ENCODE measurements around the gene PRDM16.

Gene PRDM16

GRCh38 chr1:3432306-3432705 is 363.3 kb downstream of the PRDM16 start:
- no peak for TF ChIP-seq GLIS3 (CRISPR knock-in tag; IDR thresholded peaks at IDR 0.05)
- TF ChIP-seq, protein P1, sequence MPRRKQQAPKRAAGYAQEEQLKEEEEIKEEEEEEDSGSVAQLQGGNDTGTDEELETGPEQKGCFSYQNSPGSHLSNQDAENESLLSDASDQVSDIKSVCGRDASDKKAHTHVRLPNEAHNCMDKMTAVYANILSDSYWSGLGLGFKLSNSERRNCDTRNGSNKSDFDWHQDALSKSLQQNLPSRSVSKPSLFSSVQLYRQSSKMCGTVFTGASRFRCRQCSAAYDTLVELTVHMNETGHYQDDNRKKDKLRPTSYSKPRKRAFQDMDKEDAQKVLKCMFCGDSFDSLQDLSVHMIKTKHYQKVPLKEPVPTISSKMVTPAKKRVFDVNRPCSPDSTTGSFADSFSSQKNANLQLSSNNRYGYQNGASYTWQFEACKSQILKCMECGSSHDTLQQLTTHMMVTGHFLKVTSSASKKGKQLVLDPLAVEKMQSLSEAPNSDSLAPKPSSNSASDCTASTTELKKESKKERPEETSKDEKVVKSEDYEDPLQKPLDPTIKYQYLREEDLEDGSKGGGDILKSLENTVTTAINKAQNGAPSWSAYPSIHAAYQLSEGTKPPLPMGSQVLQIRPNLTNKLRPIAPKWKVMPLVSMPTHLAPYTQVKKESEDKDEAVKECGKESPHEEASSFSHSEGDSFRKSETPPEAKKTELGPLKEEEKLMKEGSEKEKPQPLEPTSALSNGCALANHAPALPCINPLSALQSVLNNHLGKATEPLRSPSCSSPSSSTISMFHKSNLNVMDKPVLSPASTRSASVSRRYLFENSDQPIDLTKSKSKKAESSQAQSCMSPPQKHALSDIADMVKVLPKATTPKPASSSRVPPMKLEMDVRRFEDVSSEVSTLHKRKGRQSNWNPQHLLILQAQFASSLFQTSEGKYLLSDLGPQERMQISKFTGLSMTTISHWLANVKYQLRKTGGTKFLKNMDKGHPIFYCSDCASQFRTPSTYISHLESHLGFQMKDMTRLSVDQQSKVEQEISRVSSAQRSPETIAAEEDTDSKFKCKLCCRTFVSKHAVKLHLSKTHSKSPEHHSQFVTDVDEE (CRISPR knock-in tag; IDR thresholded peaks at IDR 0.05), result no peak
- TF ChIP-seq, protein P2, sequence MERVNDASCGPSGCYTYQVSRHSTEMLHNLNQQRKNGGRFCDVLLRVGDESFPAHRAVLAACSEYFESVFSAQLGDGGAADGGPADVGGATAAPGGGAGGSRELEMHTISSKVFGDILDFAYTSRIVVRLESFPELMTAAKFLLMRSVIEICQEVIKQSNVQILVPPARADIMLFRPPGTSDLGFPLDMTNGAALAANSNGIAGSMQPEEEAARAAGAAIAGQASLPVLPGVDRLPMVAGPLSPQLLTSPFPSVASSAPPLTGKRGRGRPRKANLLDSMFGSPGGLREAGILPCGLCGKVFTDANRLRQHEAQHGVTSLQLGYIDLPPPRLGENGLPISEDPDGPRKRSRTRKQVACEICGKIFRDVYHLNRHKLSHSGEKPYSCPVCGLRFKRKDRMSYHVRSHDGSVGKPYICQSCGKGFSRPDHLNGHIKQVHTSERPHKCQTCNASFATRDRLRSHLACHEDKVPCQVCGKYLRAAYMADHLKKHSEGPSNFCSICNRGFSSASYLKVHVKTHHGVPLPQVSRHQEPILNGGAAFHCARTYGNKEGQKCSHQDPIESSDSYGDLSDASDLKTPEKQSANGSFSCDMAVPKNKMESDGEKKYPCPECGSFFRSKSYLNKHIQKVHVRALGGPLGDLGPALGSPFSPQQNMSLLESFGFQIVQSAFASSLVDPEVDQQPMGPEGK (CRISPR knock-in tag; IDR thresholded peaks at IDR 0.05; ENCODE audit: borderline replicate concordance), result no peak
- TF ChIP-seq ZFP3 (CRISPR knock-in tag; IDR thresholded peaks at IDR 0.05), result no peak
- TF ChIP-seq TOX (CRISPR knock-in tag; IDR thresholded peaks at IDR 0.05; ENCODE audit: borderline replicate concordance), result no peak
- no peak for TF ChIP-seq ZNF70 (CRISPR knock-in tag; IDR thresholded peaks at IDR 0.05)
- TF ChIP-seq BACH2 (CRISPR knock-in tag; IDR thresholded peaks at IDR 0.05; ENCODE audit: borderline replicate concordance), result no peak
- no peak for TF ChIP-seq TCF4 (CRISPR knock-in tag; IDR thresholded peaks at IDR 0.05; ENCODE audit: borderline replicate concordance)
- TF ChIP-seq CSDC2 (CRISPR knock-in tag; IDR thresholded peaks at IDR 0.05), result no peak
- no peak for TF ChIP-seq ESRRG (CRISPR knock-in tag; IDR thresholded peaks at IDR 0.05)
- TF ChIP-seq, protein P3, sequence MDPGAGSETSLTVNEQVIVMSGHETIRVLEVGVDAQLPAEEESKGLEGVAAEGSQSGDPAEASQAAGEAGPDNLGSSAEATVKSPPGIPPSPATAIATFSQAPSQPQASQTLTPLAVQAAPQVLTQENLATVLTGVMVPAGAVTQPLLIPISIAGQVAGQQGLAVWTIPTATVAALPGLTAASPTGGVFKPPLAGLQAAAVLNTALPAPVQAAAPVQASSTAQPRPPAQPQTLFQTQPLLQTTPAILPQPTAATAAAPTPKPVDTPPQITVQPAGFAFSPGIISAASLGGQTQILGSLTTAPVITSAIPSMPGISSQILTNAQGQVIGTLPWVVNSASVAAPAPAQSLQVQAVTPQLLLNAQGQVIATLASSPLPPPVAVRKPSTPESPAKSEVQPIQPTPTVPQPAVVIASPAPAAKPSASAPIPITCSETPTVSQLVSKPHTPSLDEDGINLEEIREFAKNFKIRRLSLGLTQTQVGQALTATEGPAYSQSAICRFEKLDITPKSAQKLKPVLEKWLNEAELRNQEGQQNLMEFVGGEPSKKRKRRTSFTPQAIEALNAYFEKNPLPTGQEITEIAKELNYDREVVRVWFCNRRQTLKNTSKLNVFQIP (CRISPR knock-in tag; IDR thresholded peaks at IDR 0.05; ENCODE audit: borderline replicate concordance, low read depth), result no peak
- TF ChIP-seq ZNF565 (CRISPR knock-in tag; conservative IDR thresholded peaks at IDR 0.05; ENCODE audit: low read depth), result no peak
- TF ChIP-seq SNAI2 (CRISPR knock-in tag; IDR thresholded peaks at IDR 0.05), result no peak
- TF ChIP-seq ZNF8 (CRISPR knock-in tag; IDR thresholded peaks at IDR 0.05), result no peak
- no peak for TF ChIP-seq ARNTL (CRISPR knock-in tag; IDR thresholded peaks at IDR 0.05; ENCODE audit: borderline replicate concordance, low read depth)
- TF ChIP-seq ZC3H10 (CRISPR knock-in tag; IDR thresholded peaks at IDR 0.05), result no peak
- TF ChIP-seq, protein P4, sequence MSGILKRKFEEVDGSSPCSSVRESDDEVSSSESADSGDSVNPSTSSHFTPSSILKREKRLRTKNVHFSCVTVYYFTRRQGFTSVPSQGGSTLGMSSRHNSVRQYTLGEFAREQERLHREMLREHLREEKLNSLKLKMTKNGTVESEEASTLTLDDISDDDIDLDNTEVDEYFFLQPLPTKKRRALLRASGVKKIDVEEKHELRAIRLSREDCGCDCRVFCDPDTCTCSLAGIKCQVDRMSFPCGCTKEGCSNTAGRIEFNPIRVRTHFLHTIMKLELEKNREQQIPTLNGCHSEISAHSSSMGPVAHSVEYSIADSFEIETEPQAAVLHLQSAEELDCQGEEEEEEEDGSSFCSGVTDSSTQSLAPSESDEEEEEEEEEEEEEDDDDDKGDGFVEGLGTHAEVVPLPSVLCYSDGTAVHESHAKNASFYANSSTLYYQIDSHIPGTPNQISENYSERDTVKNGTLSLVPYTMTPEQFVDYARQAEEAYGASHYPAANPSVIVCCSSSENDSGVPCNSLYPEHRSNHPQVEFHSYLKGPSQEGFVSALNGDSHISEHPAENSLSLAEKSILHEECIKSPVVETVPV (CRISPR knock-in tag; IDR thresholded peaks at IDR 0.05), result no peak
- ATAC-seq, result no peak; the same call in 2 of the 3 replicates

- ATAC-seq, result no peak
- TF ChIP-seq CSDC2 (CRISPR knock-in tag; IDR thresholded peaks at IDR 0.05) (no peak), ISL1 (CRISPR knock-in tag; IDR thresholded peaks at IDR 0.05) (no peak), ZNF565 (CRISPR knock-in tag; conservative IDR thresholded peaks at IDR 0.05; ENCODE audit: low read depth) (no peak), ZNF70 (CRISPR knock-in tag; IDR thresholded peaks at IDR 0.05) (no peak), ZFP30 (CRISPR knock-in tag; IDR thresholded peaks at IDR 0.05) (no peak), BACH2 (CRISPR knock-in tag; IDR thresholded peaks at IDR 0.05; ENCODE audit: borderline replicate concordance) (no peak), PPARA (CRISPR knock-in tag; IDR thresholded peaks at IDR 0.05; ENCODE audit: borderline replicate concordance) (no peak), ZFP3 (CRISPR knock-in tag; IDR thresholded peaks at IDR 0.05) (no peak), OSR1 (CRISPR knock-in tag; IDR thresholded peaks at IDR 0.05) (no peak), RARB (CRISPR knock-in tag; IDR thresholded peaks at IDR 0.05) (no peak), ZNF8 (CRISPR knock-in tag; IDR thresholded peaks at IDR 0.05) (no peak), ESRRG (CRISPR knock-in tag; IDR thresholded peaks at IDR 0.05) (no peak)
- TF ChIP-seq, protein P2 (CRISPR knock-in tag; IDR thresholded peaks at IDR 0.05; ENCODE audit: borderline replicate concordance), result no peak
- TF ChIP-seq, protein P3 (CRISPR knock-in tag; IDR thresholded peaks at IDR 0.05; ENCODE audit: borderline replicate concordance, low read depth), result no peak
- TF ChIP-seq, protein P1 (CRISPR knock-in tag; IDR thresholded peaks at IDR 0.05), result no peak
- TF ChIP-seq, protein P4 (CRISPR knock-in tag; IDR thresholded peaks at IDR 0.05), result no peak
Measured at GRCh38 chr1:3433076-3433475, 364.1 kb downstream of the PRDM16 start.
